ENCODE data around the gene RDX.

RDX gene

GRCh38 chr11:110339456-110340250 is 43.2 kb upstream of the RDX start:
- TF ChIP-seq NFIC (IDR thresholded peaks at IDR 0.05) (no peak), TEAD4 (IDR thresholded peaks at IDR 0.05) (no peak), TCF12 (IDR thresholded peaks at IDR 0.05; ENCODE audit: low read depth) (no peak), EGR1 (IDR thresholded peaks at IDR 0.05) (no peak), FOXM1 (IDR thresholded peaks at IDR 0.05; ENCODE audit: borderline replicate concordance, low read depth) (no peak), RAD21 (IDR thresholded peaks at IDR 0.05; ENCODE audit: low read depth) (no peak), EP300 (IDR thresholded peaks at IDR 0.05; ENCODE audit: borderline replicate concordance) (no peak), TAF1 (IDR thresholded peaks at IDR 0.05; ENCODE audit: low read depth) (no peak), CEBPB (IDR thresholded peaks at IDR 0.05) (no peak), CREB1 (IDR thresholded peaks at IDR 0.05; ENCODE audit: low read depth) (no peak), REST (IDR thresholded peaks at IDR 0.05; ENCODE audit: low read depth) (no peak), MAX (IDR thresholded peaks at IDR 0.05) (no peak), YY1 (IDR thresholded peaks at IDR 0.05; ENCODE audit: low read depth) (no peak), USF1 (IDR thresholded peaks at IDR 0.05) (no peak)

GRCh38 chr11:110338684-110339083 is 42.3 kb upstream of the RDX start:
- no peak for TF ChIP-seq FOXM1 (IDR thresholded peaks at IDR 0.05; ENCODE audit: borderline replicate concordance, low read depth)
- no peak for TF ChIP-seq NFIC (IDR thresholded peaks at IDR 0.05)
- no peak for TF ChIP-seq RAD21 (IDR thresholded peaks at IDR 0.05; ENCODE audit: low read depth)
- no peak for TF ChIP-seq CEBPB (IDR thresholded peaks at IDR 0.05)
- no peak for TF ChIP-seq REST (IDR thresholded peaks at IDR 0.05; ENCODE audit: low read depth)
- TF ChIP-seq EGR1 (IDR thresholded peaks at IDR 0.05) = no peak
- TF ChIP-seq MAX (IDR thresholded peaks at IDR 0.05) = no peak
- TF ChIP-seq USF1 (IDR thresholded peaks at IDR 0.05) = no peak
- no peak for TF ChIP-seq YY1 (IDR thresholded peaks at IDR 0.05; ENCODE audit: low read depth)
- TF ChIP-seq ZBTB7A (IDR thresholded peaks at IDR 0.05; ENCODE audit: low read depth) = no peak
- TF ChIP-seq EP300 (IDR thresholded peaks at IDR 0.05; ENCODE audit: borderline replicate concordance) = no peak
- no peak for TF ChIP-seq TCF12 (IDR thresholded peaks at IDR 0.05; ENCODE audit: low read depth)
- TF ChIP-seq TAF1 (IDR thresholded peaks at IDR 0.05; ENCODE audit: low read depth) = no peak
- TF ChIP-seq TEAD4 (IDR thresholded peaks at IDR 0.05) = no peak
- TF ChIP-seq CREB1 (IDR thresholded peaks at IDR 0.05; ENCODE audit: low read depth) = no peak

GRCh38 chr11:110337570-110338193 is 41.3 kb upstream of the RDX start:
- TF ChIP-seq TEAD4 (IDR thresholded peaks at IDR 0.05) (peak; percentile 72), EGR1 (IDR thresholded peaks at IDR 0.05) (no peak), FOXM1 (IDR thresholded peaks at IDR 0.05; ENCODE audit: borderline replicate concordance, low read depth) (no peak), RAD21 (IDR thresholded peaks at IDR 0.05; ENCODE audit: low read depth) (no peak), EP300 (IDR thresholded peaks at IDR 0.05; ENCODE audit: borderline replicate concordance) (peak; percentile 49; the same call in 1 of the 2 replicates), TAF1 (IDR thresholded peaks at IDR 0.05; ENCODE audit: low read depth) (no peak), USF1 (IDR thresholded peaks at IDR 0.05) (no peak), REST (IDR thresholded peaks at IDR 0.05; ENCODE audit: low read depth) (no peak), NFIC (IDR thresholded peaks at IDR 0.05) (0 out of 2 replicates have a peak, but pooled peaks have one; percentile 43), TCF12 (IDR thresholded peaks at IDR 0.05; ENCODE audit: low read depth) (0 out of 2 replicates have a peak, but pooled peaks have one; percentile 43), YY1 (IDR thresholded peaks at IDR 0.05; ENCODE audit: low read depth) (peak; percentile 25; the same call in 1 of the 2 replicates), MAX (IDR thresholded peaks at IDR 0.05) (no peak), CEBPB (IDR thresholded peaks at IDR 0.05) (no peak), CREB1 (IDR thresholded peaks at IDR 0.05; ENCODE audit: low read depth) (no peak), ZBTB7A (IDR thresholded peaks at IDR 0.05; ENCODE audit: low read depth) (no peak)
